Endodermal cell (in vitro differentiated cells): ENCODE measurements around the gene DHX32. TPM values are rescaled to one million over a fixed set of nuclear protein-coding genes. Genes with fewer than 3 reads are reported as not detected.

Experiments
- DNase-seq: peaks from one replicate; pipeline ENCODE4 v3.0.0-alpha.2; 2017
- H3K27ac ChIP-seq: 2 replicates; pipeline ENCODE4 v1.5.1; 2013; ENCODE audit warnings: mild to moderate bottlenecking, low read depth, low read length, moderate library complexity
- H3K27me3 ChIP-seq: 2 replicates; pipeline ENCODE4 v1.6.1; 2013; ENCODE audit warnings: mild to moderate bottlenecking, low read length, moderate library complexity; ENCODE audit not compliant: insufficient read depth, control insufficient read depth, poor library complexity, severe bottlenecking
- H3K36me3 ChIP-seq: 2 replicates; pipeline ENCODE4 v1.7.0; 2013; ENCODE audit warnings: mild to moderate bottlenecking, low read length, moderate library complexity; ENCODE audit not compliant: control insufficient read depth, insufficient read depth
- H3K4me1 ChIP-seq: one replicate; pipeline ENCODE4 v1.7.0; 2013; ENCODE audit warnings: low read length; ENCODE audit not compliant: control insufficient read depth, insufficient read depth
- H3K4me3 ChIP-seq: 2 replicates; pipeline ENCODE4 v1.5.1; 2013; ENCODE audit warnings: mild to moderate bottlenecking, low read length, moderate library complexity
- H3K9ac ChIP-seq: 2 replicates; pipeline ENCODE4 v1.6.1; 2013; ENCODE audit warnings: mild to moderate bottlenecking, low read length, moderate library complexity; ENCODE audit not compliant: poor library complexity, severe bottlenecking; ENCODE audit errors: extremely low read depth
- H3K9me3 ChIP-seq: 2 replicates; pipeline ENCODE4 v1.6.1; 2013; ENCODE audit warnings: mild to moderate bottlenecking, low read length, moderate library complexity; ENCODE audit not compliant: control insufficient read depth
- H3K27ac Mint-ChIP-seq: 2 replicates; pipeline ENCODE4 v1.8.0; 2020; ENCODE audit warnings: mixed read lengths
- H3K27me3 Mint-ChIP-seq: 2 replicates; pipeline ENCODE4 v1.8.0; 2021; ENCODE audit warnings: mild to moderate bottlenecking, mixed read lengths; ENCODE audit not compliant: insufficient read depth
- H3K36me3 Mint-ChIP-seq: 2 replicates; pipeline ENCODE4 v1.8.0; 2020; ENCODE audit warnings: low read depth, mixed read lengths
- H3K4me1 Mint-ChIP-seq: 2 replicates; pipeline ENCODE4 v1.8.0; 2020; ENCODE audit warnings: mixed read lengths
- H3K4me3 Mint-ChIP-seq: 2 replicates; pipeline ENCODE4 v1.8.0; 2020; ENCODE audit warnings: mild to moderate bottlenecking, moderate library complexity, mixed read lengths
- H3K9me3 Mint-ChIP-seq: 2 replicates; pipeline ENCODE4 v1.8.0; 2020; ENCODE audit warnings: mild to moderate bottlenecking, mixed read lengths
- CTCF ChIP-seq: fragments of 200-600 bp; sonication (generic); conservative IDR thresholded peaks from 2 replicates; pipeline ENCODE4 v1.5.0; 2021; ENCODE audit warnings: antibody characterized with exemption, mild to moderate bottlenecking
- WGBS, 2 experiments: methylation state at CpG; one replicate each; pipeline versions ENCODE4 v1.1.5 to v1.1.7; 2013; ENCODE audit warnings: missing lambda C conversion rate in 2 of 2, mixed read lengths in 1 of 2; ENCODE audit not compliant: insufficient coverage in 1 of 2, insufficient read length in 1 of 2; 5-methylcytosine and 5-hydroxymethylcytosine counted together
- total RNA-seq, 2 donors: library from RNA; stranded (reverse); fragmentation: NEBNext Ultra II Directional in 1 of 2; extraction: Animal tissue kit (Norgen Biotek cat#: 25700) in 1 of 2; gene quantifications; 2 replicates in 1 of 2; 3 replicates in 1 of 2; pipeline ENCODE4 v1.2.1, GENCODE V29; 2021

Gene DHX32
- total RNA-seq, 2 donors from 2014 or later = 25.4 to 38.1 TPM

- Histone ChIP-seq H3K4me1 (no peaks in the 10 kb centered on the region), H3K27me3 (no peaks in the 10 kb centered on the region), H3K9me3 (no peaks in the 10 kb centered on the region), H3K36me3 (peaks cover 18% of the 10 kb centered on the region), H3K9ac (no peak overlapping the region), H3K4me3 (no peak overlapping the region), H3K27ac (no peak overlapping the region)
- TF ChIP-seq CTCF = no peak
- Mint-ChIP-seq H3K27ac (no peak overlapping the region), H3K36me3 (peaks cover 29% of the 10 kb centered on the region), H3K27me3 (no peaks in the 10 kb centered on the region), H3K9me3 (no peaks in the 10 kb centered on the region), H3K4me1 (peaks cover 16% of the 10 kb centered on the region), H3K4me3 (no peak overlapping the region)
- no peak for DNase-seq
- WGBS, 2 experiments = 92 to 100% methylated on average over 2 to 5 of the region's 6 CpGs
Measured at GRCh38 chr10:125817337-125817946, 63.6 kb downstream of the DHX32 start.

- Histone ChIP-seq H3K27me3 (no peaks in the 10 kb centered on the region), H3K36me3 (peaks cover 25% of the 10 kb centered on the region), H3K9me3 (no peaks in the 10 kb centered on the region), H3K4me1 (no peaks in the 10 kb centered on the region), H3K27ac (no peak overlapping the region), H3K4me3 (no peak overlapping the region), H3K9ac (no peak overlapping the region)
- Mint-ChIP-seq H3K4me1 (peaks cover 14% of the 10 kb centered on the region), H3K27ac (no peak overlapping the region), H3K4me3 (no peak overlapping the region), H3K36me3 (peaks cover 31% of the 10 kb centered on the region), H3K9me3 (no peaks in the 10 kb centered on the region), H3K27me3 (no peaks in the 10 kb centered on the region)
- DNase-seq = no peak
- TF ChIP-seq CTCF = no peak
- 94 to 98% methylated on average over 3 to 4 of the region's 4 CpGs for WGBS, 2 experiments
Measured at GRCh38 chr10:125816548-125816947, 64.5 kb downstream of the DHX32 start.

GRCh38 chr10:125815764-125816163, 65.3 kb downstream of the DHX32 start:
- H3K27me3 ChIP-seq = no peaks in the 10 kb centered on the region
- H3K4me3 ChIP-seq = no peak overlapping the region
- no peaks in the 10 kb centered on the region for H3K4me1 ChIP-seq
- Mint-ChIP-seq H3K9me3 (no peaks in the 10 kb centered on the region), H3K4me1 (peaks cover 8% of the 10 kb centered on the region), H3K4me3 (no peak overlapping the region), H3K27me3 (no peaks in the 10 kb centered on the region), H3K27ac (peak overlapping the region; percentile 64), H3K36me3 (peaks cover 35% of the 10 kb centered on the region)
- no peaks in the 10 kb centered on the region for H3K9me3 ChIP-seq
- DNase-seq = no peak
- H3K36me3 ChIP-seq = peaks cover 31% of the 10 kb centered on the region
- H3K9ac ChIP-seq = no peak overlapping the region
- H3K27ac ChIP-seq = no peak overlapping the region
- TF ChIP-seq CTCF = no peak
- 0% methylated on average over 1 of the region's 1 CpG; no CpG with 5 or more reads in 1 of the 2 experiments for WGBS, 2 experiments
